Peyer's patch (tissue), 4 donors: ENCODE measurements around the gene RASSF8.

Experiments used
- CTCF ChIP-seq, 6 experiments: fragments of 450-650 bp in 4 of 6; fragments of 200-600 bp in 2 of 6; sonication (generic) in 1 of 6; IDR thresholded peaks; one replicate each; pipeline ENCODE4 v1.5.1; 2017 to 2019; ENCODE audit warnings: antibody characterized with exemption in 6 of 6, mild to moderate bottlenecking in 3 of 6, moderate library complexity in 1 of 6
- POLR2A ChIP-seq, 2 donors: fragments of 450-650 bp; IDR thresholded peaks; one replicate each; pipeline ENCODE4 v1.5.1; 2017; ENCODE audit warnings: antibody characterized with exemption in 2 of 2, mild to moderate bottlenecking in 2 of 2, moderate library complexity in 2 of 2

- no peak for TF ChIP-seq CTCF (IDR thresholded peaks at IDR 0.05)
- no peak for TF ChIP-seq POLR2A (IDR thresholded peaks at IDR 0.05)
These were observed 76.1 kb downstream of the RASSF8 start for GRCh38 chr12:26034371-26035142.
